Measurements from ENCODE around the gene FAM76A. TPM values are rescaled to one million over a fixed set of nuclear protein-coding genes. Genes with fewer than 3 reads are reported as not detected.
"Not testable (repeated sequence)": the region's sequence is repeated elsewhere in the genome, so short reads cannot be mapped to it uniquely, and the experiment has no call there.

The FAM76A gene
- total RNA-seq, 2 experiments from 2014 or later: 8.4 to 9.7 TPM

DNA sequence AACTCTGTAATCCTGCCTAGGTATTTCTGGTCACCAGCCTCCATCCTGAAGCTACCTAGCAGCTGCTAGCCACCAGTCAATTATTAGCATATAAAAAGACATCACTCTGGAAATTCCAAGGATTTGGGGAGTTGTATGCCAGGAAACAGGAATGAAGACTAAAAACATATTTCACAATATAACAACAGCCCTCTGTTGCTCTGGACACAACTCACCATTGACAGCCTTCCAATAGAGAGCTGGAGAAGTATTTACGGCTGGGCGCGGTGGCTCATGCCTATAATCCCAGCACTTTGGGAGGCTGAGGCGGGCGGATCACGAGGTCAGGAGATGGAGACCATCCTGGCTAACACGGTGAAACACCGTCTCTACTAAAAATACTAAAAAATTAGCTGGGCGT lies 28.9 kb upstream of the FAM76A start:
- DNase-seq; CTCF ChIA-PET; intact Hi-C loops (cut with micrococcal nuclease); H3K36me3 Mint-ChIP-seq (ENCODE audit: low read depth); H3K27me3 Mint-ChIP-seq (ENCODE audit: low read depth); H3K4me1 Mint-ChIP-seq (ENCODE audit: low read depth); H3K4me3 Mint-ChIP-seq; H3K27ac Mint-ChIP-seq; H3K9me3 Mint-ChIP-seq: not testable (repeated sequence)

GRCh38 chr1:27704958-27705357 lies 20.8 kb upstream of the FAM76A start:
- no peaks in the 10 kb centered on the region for H3K27me3 Mint-ChIP-seq (ENCODE audit: low read depth)
- peaks cover 8% of the 10 kb centered on the region for H3K9me3 Mint-ChIP-seq
- H3K4me1 Mint-ChIP-seq (ENCODE audit: low read depth): no peaks in the 10 kb centered on the region
- CTCF ChIA-PET: no interaction called here
- no peak for DNase-seq
- no peak overlapping the region for H3K27ac Mint-ChIP-seq
- intact Hi-C loops (cut with micrococcal nuclease): no loop called here
- no peaks in the 10 kb centered on the region for H3K36me3 Mint-ChIP-seq (ENCODE audit: low read depth)
- H3K4me3 Mint-ChIP-seq: no peak overlapping the region

- H3K27ac Mint-ChIP-seq: no peak overlapping the region
- no peaks in the 10 kb centered on the region for H3K4me1 Mint-ChIP-seq (ENCODE audit: low read depth)
- H3K4me3 Mint-ChIP-seq: no peak overlapping the region
- no peaks in the 10 kb centered on the region for H3K27me3 Mint-ChIP-seq (ENCODE audit: low read depth)
- intact Hi-C loops (cut with micrococcal nuclease): no loop called here
- no peaks in the 10 kb centered on the region for H3K36me3 Mint-ChIP-seq (ENCODE audit: low read depth)
- DNase-seq: no peak
- CTCF ChIA-PET: no interaction called here
- peaks cover 8% of the 10 kb centered on the region for H3K9me3 Mint-ChIP-seq
Measured at GRCh38 chr1:27705545-27705944, 20.2 kb upstream of the FAM76A start.

DNA sequence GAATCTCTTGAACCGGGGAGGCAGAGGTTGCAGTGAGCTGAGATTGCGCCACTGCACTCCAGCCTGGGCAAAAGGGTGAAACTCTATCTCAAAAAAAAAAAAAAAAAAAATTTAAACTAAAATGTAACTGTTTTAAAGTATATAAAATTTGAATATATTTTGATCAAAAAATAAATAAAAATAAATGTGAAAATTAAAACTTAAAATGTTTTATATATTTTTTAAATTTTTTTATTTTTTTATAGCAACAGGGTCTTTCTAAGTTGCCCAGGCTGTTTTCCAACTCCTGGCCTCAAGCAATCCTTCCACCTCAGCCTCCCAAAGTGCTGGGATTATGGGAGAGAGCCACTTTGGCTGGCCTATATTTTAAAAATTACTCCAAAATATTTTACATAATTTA lies 15.2 kb upstream of the FAM76A start:
- CTCF ChIA-PET: no interaction called here
- no peaks in the 10 kb centered on the region for H3K36me3 Mint-ChIP-seq (ENCODE audit: low read depth)
- H3K9me3 Mint-ChIP-seq: no peaks in the 10 kb centered on the region
- no peaks in the 10 kb centered on the region for H3K4me1 Mint-ChIP-seq (ENCODE audit: low read depth)
- intact Hi-C loops (cut with micrococcal nuclease): no loop called here
- no peaks in the 10 kb centered on the region for H3K27me3 Mint-ChIP-seq (ENCODE audit: low read depth)
- H3K4me3 Mint-ChIP-seq: no peak overlapping the region
- no peak for DNase-seq
- H3K27ac Mint-ChIP-seq: no peak overlapping the region

DNA sequence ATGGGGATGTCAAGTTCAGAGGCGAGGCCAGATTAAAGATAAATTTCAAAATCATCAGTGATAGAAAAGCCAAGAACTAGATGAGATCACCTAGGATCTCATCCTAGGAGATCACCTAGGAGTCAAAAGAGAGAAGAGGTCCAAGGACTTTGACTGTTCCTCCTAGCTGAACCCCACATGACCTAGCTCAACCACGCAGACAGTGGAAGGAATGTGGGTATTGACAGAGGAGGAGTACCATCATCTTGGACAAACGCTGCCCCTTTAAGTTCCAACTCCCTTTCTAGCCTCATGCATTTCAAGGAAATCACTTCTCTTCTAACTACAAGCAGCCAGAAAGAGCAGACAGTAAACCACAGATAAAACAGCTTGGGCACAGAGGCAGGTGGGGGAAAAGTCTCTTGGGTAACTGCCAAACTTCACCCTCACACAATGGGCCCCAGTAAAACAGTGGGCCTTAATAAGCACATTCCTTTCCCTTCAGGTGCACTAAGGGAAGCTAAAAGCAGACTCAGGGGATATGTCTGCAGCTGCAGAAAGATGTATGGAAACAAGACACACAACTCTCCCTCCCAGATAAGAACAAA lies 12.5 kb upstream of the FAM76A start:
- no peak overlapping the region for H3K27ac Mint-ChIP-seq
- intact Hi-C loops (cut with micrococcal nuclease): no loop called here
- no peaks in the 10 kb centered on the region for H3K4me1 Mint-ChIP-seq (ENCODE audit: low read depth)
- CTCF ChIA-PET: interaction anchor here (1.2 kb wide), 1 partner anchor 44 kb away, joined by 3 read pairs; no protein-coding TSS in a partner anchor
- H3K27me3 Mint-ChIP-seq (ENCODE audit: low read depth): no peaks in the 10 kb centered on the region
- no peaks in the 10 kb centered on the region for H3K36me3 Mint-ChIP-seq (ENCODE audit: low read depth)
- no peak overlapping the region for H3K4me3 Mint-ChIP-seq
- peaks cover 4% of the 10 kb centered on the region for H3K9me3 Mint-ChIP-seq
- DNase-seq: no peak

GRCh38 chr1:27713869-27714513 lies 11.8 kb upstream of the FAM76A start:
- no peaks in the 10 kb centered on the region for H3K27me3 Mint-ChIP-seq (ENCODE audit: low read depth)

DNA sequence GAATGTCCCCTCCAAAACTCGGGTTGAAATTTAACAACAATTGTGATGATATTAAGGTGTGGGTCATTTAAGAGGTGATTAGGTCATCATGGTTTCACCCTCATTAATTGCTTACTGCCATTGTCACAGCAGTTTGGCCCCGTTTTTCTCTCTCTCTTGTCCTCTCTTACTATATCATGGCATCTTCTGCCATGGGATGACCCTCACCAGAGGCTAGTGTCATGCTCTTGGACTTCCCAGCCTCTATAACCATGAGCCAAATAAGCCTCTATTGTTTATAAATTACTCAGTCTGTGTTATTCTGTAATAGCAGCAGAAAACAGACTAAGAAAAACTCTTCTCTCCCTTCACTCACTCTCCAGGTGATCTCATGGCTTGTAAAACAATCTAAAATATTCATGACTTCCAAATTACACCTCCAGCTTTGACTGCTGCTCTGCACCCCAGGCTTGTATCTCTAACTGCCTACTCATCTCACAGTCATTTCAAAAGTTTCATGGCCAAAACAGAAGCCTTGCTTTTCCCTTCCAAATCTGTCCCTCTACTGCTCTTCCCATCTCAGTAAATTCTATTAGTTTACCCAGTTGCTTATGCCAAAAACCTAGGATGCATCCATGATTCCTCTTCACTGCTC lies 9.4 kb upstream of the FAM76A start:
- intact Hi-C loops (cut with micrococcal nuclease): no loop called here
- Mint-ChIP-seq H3K36me3 (ENCODE audit: low read depth) (no peaks in the 10 kb centered on the region), H3K27ac (no peak overlapping the region), H3K4me1 (ENCODE audit: low read depth) (no peaks in the 10 kb centered on the region), H3K9me3 (peaks cover 4% of the 10 kb centered on the region), H3K4me3 (no peak overlapping the region), H3K27me3 (ENCODE audit: low read depth) (no peaks in the 10 kb centered on the region)
- DNase-seq: no peak
- CTCF ChIA-PET: interaction anchor here (0.7 kb wide), 1 partner anchor 197 kb away, joined by 3 read pairs; no protein-coding TSS in a partner anchor

More at GRCh38 chr1:27713869-27714513, 11.8 kb upstream of the FAM76A start:
- H3K9me3 Mint-ChIP-seq: peaks cover 4% of the 10 kb centered on the region
- H3K36me3 Mint-ChIP-seq (ENCODE audit: low read depth): no peaks in the 10 kb centered on the region
- CTCF ChIA-PET: interaction anchor here (1.2 kb wide), 1 partner anchor 45 kb away, joined by 3 read pairs; no protein-coding TSS in a partner anchor
- no peak overlapping the region for H3K27ac Mint-ChIP-seq
- intact Hi-C loops (cut with micrococcal nuclease): no loop called here
- H3K4me3 Mint-ChIP-seq: no peak overlapping the region
- no peaks in the 10 kb centered on the region for H3K4me1 Mint-ChIP-seq (ENCODE audit: low read depth)
- no peak for DNase-seq

- peaks cover 4% of the 10 kb centered on the region for H3K9me3 Mint-ChIP-seq
- H3K36me3 Mint-ChIP-seq (ENCODE audit: low read depth): no peaks in the 10 kb centered on the region
- intact Hi-C loops (cut with micrococcal nuclease): no loop called here
- H3K4me1 Mint-ChIP-seq (ENCODE audit: low read depth): no peaks in the 10 kb centered on the region
- H3K27ac Mint-ChIP-seq: no peak overlapping the region
- H3K27me3 Mint-ChIP-seq (ENCODE audit: low read depth): no peaks in the 10 kb centered on the region
- H3K4me3 Mint-ChIP-seq: no peak overlapping the region
- CTCF ChIA-PET: interaction anchor here (0.6 to 1.3 kb wide), 7 partner anchors 47 to 373 kb away, joined by 3 to 6 read pairs (median 3); partner anchors contain the start of gene IFI6
- no peak for DNase-seq
Measured at GRCh38 chr1:27719286-27720251, 6.2 kb upstream of the FAM76A start.

GRCh38 chr1:27724961-27725373 lies 794 bp upstream of the FAM76A start:
- peak; percentile 11 for DNase-seq
- intact Hi-C loops (cut with micrococcal nuclease): loop anchor here (1.0 kb wide), 2 partner anchors 48 to 105 kb away; partner anchors contain the start of genes PPP1R8 and STX12
- Mint-ChIP-seq H3K4me1 (ENCODE audit: low read depth) (peaks cover 12% of the 10 kb centered on the region), H3K36me3 (ENCODE audit: low read depth) (peaks cover 4% of the 10 kb centered on the region), H3K27ac (peak overlapping the region; percentile 80), H3K27me3 (ENCODE audit: low read depth) (no peaks in the 10 kb centered on the region), H3K9me3 (no peaks in the 10 kb centered on the region), H3K4me3 (peak overlapping the region; percentile 86)
- CTCF ChIA-PET: interaction anchor here (0.9 to 2.2 kb wide), 6 partner anchors 26 to 117 kb away, joined by 3 to 8 read pairs (median 5); partner anchors contain the start of gene STX12

- intact Hi-C loops (cut with micrococcal nuclease): loop anchor here (1.0 kb wide), 1 partner anchor 54 kb away; the partner anchor contains the start of gene IFI6
- DNase-seq: peak; percentile 42
- Mint-ChIP-seq H3K9me3 (no peaks in the 10 kb centered on the region), H3K27me3 (ENCODE audit: low read depth) (no peaks in the 10 kb centered on the region), H3K36me3 (ENCODE audit: low read depth) (peaks cover 7% of the 10 kb centered on the region), H3K27ac (peak overlapping the region; percentile 41), H3K4me1 (ENCODE audit: low read depth) (peaks cover 12% of the 10 kb centered on the region), H3K4me3 (peak overlapping the region; percentile 86)
- CTCF ChIA-PET: interaction anchor here (0.5 to 2.2 kb wide), 7 partner anchors 28 to 118 kb away, joined by 3 to 8 read pairs (median 3); partner anchors contain the start of gene STX12
Measured at GRCh38 chr1:27726173-27727044, 648 bp downstream of the FAM76A start.

DNA sequence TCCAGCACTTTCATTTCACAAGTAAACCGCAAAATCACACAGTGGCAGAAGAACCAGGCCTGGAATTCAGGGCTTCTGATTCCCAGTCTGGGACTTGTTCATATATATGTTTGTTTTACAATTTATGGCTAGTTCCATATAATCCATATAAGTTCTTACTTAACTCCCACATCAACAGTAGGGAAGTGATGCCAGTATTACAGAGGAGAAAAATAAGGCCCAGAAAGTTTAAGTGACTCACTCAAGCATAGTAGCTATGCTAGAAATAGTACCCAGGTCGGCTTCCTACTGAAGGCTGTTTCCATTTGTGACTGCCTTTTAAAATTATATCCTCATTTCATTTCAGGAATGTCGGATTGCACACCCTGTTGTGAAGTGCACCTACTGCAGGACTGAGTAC lies 1.4 kb downstream of the FAM76A start:
- Mint-ChIP-seq H3K27ac (no peak overlapping the region), H3K36me3 (ENCODE audit: low read depth) (peaks cover 7% of the 10 kb centered on the region), H3K27me3 (ENCODE audit: low read depth) (no peaks in the 10 kb centered on the region), H3K4me3 (no peak overlapping the region), H3K9me3 (no peaks in the 10 kb centered on the region), H3K4me1 (ENCODE audit: low read depth) (peaks cover 12% of the 10 kb centered on the region)
- CTCF ChIA-PET: no interaction called here
- intact Hi-C loops (cut with micrococcal nuclease): no loop called here
- no peak for DNase-seq
